ENCODE data around the gene ADGRG2. TPM values are rescaled to one million over a fixed set of nuclear protein-coding genes. Genes with fewer than 3 reads are reported as not detected.

ADGRG2 gene
- total and polyA plus RNA-seq, 2 donors (not counting 1 experiment from before 2014, with no cell fraction given): not detected

GRCh38 chrX:19086102-19086772 lies 36.0 kb downstream of the ADGRG2 start:
- H3K27ac Mint-ChIP-seq: no peak overlapping the region
- no peak for ATAC-seq (ENCODE audit: low read depth)
- Histone ChIP-seq H2AFZ (ENCODE audit: insufficient read depth, low read depth, low read length, poor library complexity, severe bottlenecking) (no peak overlapping the region), H3K9ac (ENCODE audit: low read length) (no peak overlapping the region), H3K4me2 (replicated peaks; ENCODE audit: low read depth, low read length, poor library complexity, severe bottlenecking) (no peak overlapping the region), H4K20me1 (ENCODE audit: control insufficient read depth, insufficient read depth, low read length, poor library complexity, severe bottlenecking) (no peaks in the 10 kb centered on the region), H3K9me3 (ENCODE audit: control extremely low read depth in 1 of 3, control insufficient read depth in 2 of 3, insufficient read depth in 1 of 3, low read length in 2 of 3) (peaks cover 0 to 11% (median 0%) of the 10 kb centered on the region in 3 donors), H3K27me3 (replicated peaks in 1 of 4; ENCODE audit: control extremely low read depth in 1 of 4, control insufficient read depth in 3 of 4, insufficient read depth in 4 of 4, low read length in 3 of 4) (no peaks in the 10 kb centered on the region), H3K4me3 (ENCODE audit: control extremely low read depth in 1 of 5, extremely low read depth in 1 of 5, insufficient read depth in 1 of 5, low read depth in 2 of 5, low read length in 4 of 5) (no peak overlapping the region), H3K27ac (ENCODE audit: low read length in 2 of 2) (no peak overlapping the region), H3K4me1 (ENCODE audit: control insufficient read depth in 2 of 2, insufficient read depth in 2 of 2, low read length in 2 of 2) (no peaks in the 10 kb centered on the region), H3K36me3 (replicated peaks in 1 of 2; ENCODE audit: control extremely low read depth in 1 of 2, control insufficient read depth in 1 of 2, extremely low read depth in 1 of 2, insufficient read depth in 2 of 2, low read length in 1 of 2) (no peaks in the 10 kb centered on the region), H3K79me2 (ENCODE audit: control insufficient read depth, insufficient read depth, low read length) (no peaks in the 10 kb centered on the region)
- POLR2A ChIA-PET: no interaction called here
- no peak for DNase-seq
- TF ChIP-seq CTCF (IDR thresholded peaks at IDR 0.05) (no peak), EZH2 (IDR thresholded peaks at IDR 0.05; ENCODE audit: borderline replicate concordance, insufficient read depth, low read depth, low read length, poor library complexity, severe bottlenecking) (no peak)
- peaks cover 4% of the 10 kb centered on the region for H3K27me3 Mint-ChIP-seq
- intact Hi-C loops (cut with micrococcal nuclease): no loop called here
- 20% methylated on average over 1 of the region's 8 CpGs for WGBS (ENCODE audit: insufficient coverage)
- CTCF ChIA-PET: no interaction called here
- H3K9me3 Mint-ChIP-seq (ENCODE audit: insufficient read depth): peaks cover 5% of the 10 kb centered on the region
- H3K4me1 Mint-ChIP-seq: no peaks in the 10 kb centered on the region
- H3K4me3 Mint-ChIP-seq: no peak overlapping the region

GRCh38 chrX:19085666-19086065 lies 36.6 kb downstream of the ADGRG2 start:
- peaks cover 3% of the 10 kb centered on the region for H3K9me3 Mint-ChIP-seq (ENCODE audit: insufficient read depth)
- H3K27ac Mint-ChIP-seq: no peak overlapping the region
- H4K20me1 ChIP-seq (ENCODE audit: control insufficient read depth, insufficient read depth, low read length, poor library complexity, severe bottlenecking): no peaks in the 10 kb centered on the region
- no peak for DNase-seq
- no peak overlapping the region for H3K4me3 ChIP-seq (ENCODE audit: control extremely low read depth in 1 of 5, extremely low read depth in 1 of 5, insufficient read depth in 1 of 5, low read depth in 2 of 5, low read length in 4 of 5)
- TF ChIP-seq CTCF (IDR thresholded peaks at IDR 0.05): no peak
- no peak for TF ChIP-seq EZH2 (IDR thresholded peaks at IDR 0.05; ENCODE audit: borderline replicate concordance, insufficient read depth, low read depth, low read length, poor library complexity, severe bottlenecking)
- H3K36me3 ChIP-seq (replicated peaks in 1 of 2; ENCODE audit: control extremely low read depth in 1 of 2, control insufficient read depth in 1 of 2, extremely low read depth in 1 of 2, insufficient read depth in 2 of 2, low read length in 1 of 2): no peaks in the 10 kb centered on the region
- no peak overlapping the region for H3K9ac ChIP-seq (ENCODE audit: low read length)
- no peak overlapping the region for H3K4me2 ChIP-seq (replicated peaks; ENCODE audit: low read depth, low read length, poor library complexity, severe bottlenecking)
- H3K4me3 Mint-ChIP-seq: no peak overlapping the region
- H2AFZ ChIP-seq (ENCODE audit: insufficient read depth, low read depth, low read length, poor library complexity, severe bottlenecking): no peak overlapping the region
- no peak overlapping the region for H3K27ac ChIP-seq (ENCODE audit: low read length in 2 of 2)
- H3K27me3 ChIP-seq (replicated peaks in 1 of 4; ENCODE audit: control extremely low read depth in 1 of 4, control insufficient read depth in 3 of 4, insufficient read depth in 4 of 4, low read length in 3 of 4): no peaks in the 10 kb centered on the region
- H3K79me2 ChIP-seq (ENCODE audit: control insufficient read depth, insufficient read depth, low read length): no peaks in the 10 kb centered on the region
- POLR2A ChIA-PET: no interaction called here
- no peaks in the 10 kb centered on the region for H3K4me1 ChIP-seq (ENCODE audit: control insufficient read depth in 2 of 2, insufficient read depth in 2 of 2, low read length in 2 of 2)
- CTCF ChIA-PET: no interaction called here
- peaks cover 0 to 8% (median 0%) of the 10 kb centered on the region in 3 donors for H3K9me3 ChIP-seq (ENCODE audit: control extremely low read depth in 1 of 3, control insufficient read depth in 2 of 3, insufficient read depth in 1 of 3, low read length in 2 of 3)
- ATAC-seq (ENCODE audit: low read depth): no peak
- intact Hi-C loops (cut with micrococcal nuclease): no loop called here
- peaks cover under 1% of the 10 kb centered on the region for H3K27me3 Mint-ChIP-seq
- no peaks in the 10 kb centered on the region for H3K4me1 Mint-ChIP-seq
- no CpG with 5 or more reads among the region's 3 CpGs for WGBS (ENCODE audit: insufficient coverage)

All from B cell (primary cell).